Thyroid gland (tissue), 4 donors: ENCODE results near the gene PDE4B. TPM values are rescaled to one million over a fixed set of nuclear protein-coding genes. Genes with fewer than 3 reads are reported as not detected.

Source experiments
- DNase-seq, 2 donors: peaks; one replicate each; pipeline ENCODE4 v3.0.0-alpha.2; 2019
- H3K27ac ChIP-seq, 3 donors: fragments of 200-600 bp; sonication (generic); 1 replicate in 2 of 3; 2 replicates in 1 of 3; pipeline ENCODE4 v1.5.1; 2016 to 2019; ENCODE audit warnings: mild to moderate bottlenecking in 1 of 3, moderate library complexity in 1 of 3
- H3K27me3 ChIP-seq: fragments of 200-600 bp; sonication (generic); one replicate; pipeline ENCODE4 v1.5.1; 2019
- H3K36me3 ChIP-seq, 2 donors: fragments of 200-600 bp; sonication (generic); one replicate each; pipeline ENCODE4 v1.5.1; 2016 to 2019
- H3K4me1 ChIP-seq, 2 donors: fragments of 200-600 bp; sonication (generic); one replicate each; pipeline ENCODE4 v1.5.1; 2017 to 2019
- H3K4me3 ChIP-seq, 3 donors: fragments of 200-600 bp; sonication (generic); replicated peaks in 1 of 3; 1 replicate in 2 of 3; 2 replicates in 1 of 3; pipeline ENCODE4 v1.5.1; 2016; ENCODE audit warnings: mild to moderate bottlenecking in 1 of 3
- H3K9me3 ChIP-seq: fragments of 200-600 bp; sonication (generic); one replicate; pipeline ENCODE4 v1.5.1; 2017
- POLR2A ChIP-seq, 2 donors: fragments of 450-650 bp; IDR thresholded peaks; one replicate each; pipeline ENCODE4 v1.6.1; 2017; ENCODE audit warnings: antibody characterized with exemption in 2 of 2, mild to moderate bottlenecking in 2 of 2, moderate library complexity in 1 of 2
- WGBS, 2 donors: methylation state at CpG; one replicate each; pipeline ENCODE4 v1.1.5; 2017; 5-methylcytosine and 5-hydroxymethylcytosine counted together
- intact Hi-C: fragments of 100-400 bp; cut with DNase I; formaldehyde crosslinking; loops from one replicate; pipeline ENCODE4 v1.15.1; 2023
- total RNA-seq, 4 donors: library from RNA; depleted of rRNA; stranded (reverse); fragments of >200 nt; gene quantifications; one replicate each; pipeline ENCODE4 v1.2.3, GENCODE V29; 2016
- TF ChIP-seq, protein P1 (sequence below), 6 experiments: fragments of 200-600 bp in 3 of 6; fragments of 450-650 bp in 3 of 6; sonication (generic) in 3 of 6; IDR thresholded peaks; one replicate each; pipeline ENCODE4 v1.5.1; 2016 to 2019; ENCODE audit warnings: antibody characterized with exemption in 6 of 6, mild to moderate bottlenecking in 2 of 6, inconsistent platforms in 1 of 6, moderate library complexity in 1 of 6

PDE4B gene
- total RNA-seq, 4 donors from 2014 or later: 9.6 to 21.3 (median 15.0) TPM

DNA sequence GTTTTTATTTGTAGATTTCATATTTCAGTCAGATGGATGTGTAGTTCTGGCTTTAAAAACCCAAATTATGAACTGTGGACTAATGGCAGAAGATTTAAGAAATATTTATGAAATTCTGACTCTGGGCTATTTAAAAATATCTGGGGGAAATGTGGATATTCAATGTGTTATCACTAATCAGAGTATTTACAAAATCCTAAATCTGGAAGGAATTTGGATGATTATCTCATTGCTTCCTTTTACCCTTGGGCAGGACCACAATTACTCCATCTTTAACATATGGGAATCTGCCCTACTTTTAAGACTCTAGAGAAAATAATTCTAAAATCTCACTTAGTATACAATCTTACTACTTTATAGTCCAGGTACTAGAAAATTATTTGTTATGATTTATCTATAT lies 203.2 kb downstream of the PDE4B start:
- intact Hi-C loops: no loop called here
- H3K4me1 ChIP-seq: no peaks in the 10 kb centered on the region
- no peak overlapping the region for H3K4me3 ChIP-seq
- no peak overlapping the region for H3K27ac ChIP-seq
- TF ChIP-seq, protein P1, sequence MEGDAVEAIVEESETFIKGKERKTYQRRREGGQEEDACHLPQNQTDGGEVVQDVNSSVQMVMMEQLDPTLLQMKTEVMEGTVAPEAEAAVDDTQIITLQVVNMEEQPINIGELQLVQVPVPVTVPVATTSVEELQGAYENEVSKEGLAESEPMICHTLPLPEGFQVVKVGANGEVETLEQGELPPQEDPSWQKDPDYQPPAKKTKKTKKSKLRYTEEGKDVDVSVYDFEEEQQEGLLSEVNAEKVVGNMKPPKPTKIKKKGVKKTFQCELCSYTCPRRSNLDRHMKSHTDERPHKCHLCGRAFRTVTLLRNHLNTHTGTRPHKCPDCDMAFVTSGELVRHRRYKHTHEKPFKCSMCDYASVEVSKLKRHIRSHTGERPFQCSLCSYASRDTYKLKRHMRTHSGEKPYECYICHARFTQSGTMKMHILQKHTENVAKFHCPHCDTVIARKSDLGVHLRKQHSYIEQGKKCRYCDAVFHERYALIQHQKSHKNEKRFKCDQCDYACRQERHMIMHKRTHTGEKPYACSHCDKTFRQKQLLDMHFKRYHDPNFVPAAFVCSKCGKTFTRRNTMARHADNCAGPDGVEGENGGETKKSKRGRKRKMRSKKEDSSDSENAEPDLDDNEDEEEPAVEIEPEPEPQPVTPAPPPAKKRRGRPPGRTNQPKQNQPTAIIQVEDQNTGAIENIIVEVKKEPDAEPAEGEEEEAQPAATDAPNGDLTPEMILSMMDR (IDR thresholded peaks at IDR 0.05): no peak
- TF ChIP-seq POLR2A (IDR thresholded peaks at IDR 0.05): no peak
- no peaks in the 10 kb centered on the region for H3K36me3 ChIP-seq
- DNase-seq: no peak
- H3K9me3 ChIP-seq: no peaks in the 10 kb centered on the region
- H3K27me3 ChIP-seq: no peaks in the 10 kb centered on the region

DNA sequence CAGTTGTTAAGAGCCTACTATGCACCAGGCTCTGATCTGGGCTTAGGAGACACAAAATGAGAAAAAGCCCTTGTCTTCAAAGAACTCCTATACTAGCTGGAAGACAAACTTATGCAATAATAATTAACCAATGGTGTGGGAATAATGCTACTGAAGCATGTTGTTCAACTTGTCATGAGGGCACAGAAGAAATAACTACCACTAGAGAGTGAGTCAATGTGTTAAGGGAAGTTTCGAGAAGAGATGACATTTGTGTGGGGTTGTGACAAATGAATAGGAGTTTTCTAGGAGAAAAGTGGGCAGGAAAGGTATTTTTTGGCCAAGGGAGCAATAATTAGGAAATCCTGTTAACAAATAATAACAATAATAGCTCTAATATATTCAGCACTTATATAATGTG lies 205.0 kb downstream of the PDE4B start:
- no peak for DNase-seq
- H3K4me1 ChIP-seq: no peaks in the 10 kb centered on the region
- H3K27me3 ChIP-seq: no peaks in the 10 kb centered on the region
- no peaks in the 10 kb centered on the region for H3K36me3 ChIP-seq
- H3K27ac ChIP-seq: no peak overlapping the region
- 92 to 93% methylated on average over 1 of the region's 1 CpG for WGBS, 2 donors
- no peak overlapping the region for H3K4me3 ChIP-seq
- intact Hi-C loops: no loop called here
- no peaks in the 10 kb centered on the region for H3K9me3 ChIP-seq
- TF ChIP-seq, protein P1 (IDR thresholded peaks at IDR 0.05): no peak
- TF ChIP-seq POLR2A (IDR thresholded peaks at IDR 0.05): no peak

DNA sequence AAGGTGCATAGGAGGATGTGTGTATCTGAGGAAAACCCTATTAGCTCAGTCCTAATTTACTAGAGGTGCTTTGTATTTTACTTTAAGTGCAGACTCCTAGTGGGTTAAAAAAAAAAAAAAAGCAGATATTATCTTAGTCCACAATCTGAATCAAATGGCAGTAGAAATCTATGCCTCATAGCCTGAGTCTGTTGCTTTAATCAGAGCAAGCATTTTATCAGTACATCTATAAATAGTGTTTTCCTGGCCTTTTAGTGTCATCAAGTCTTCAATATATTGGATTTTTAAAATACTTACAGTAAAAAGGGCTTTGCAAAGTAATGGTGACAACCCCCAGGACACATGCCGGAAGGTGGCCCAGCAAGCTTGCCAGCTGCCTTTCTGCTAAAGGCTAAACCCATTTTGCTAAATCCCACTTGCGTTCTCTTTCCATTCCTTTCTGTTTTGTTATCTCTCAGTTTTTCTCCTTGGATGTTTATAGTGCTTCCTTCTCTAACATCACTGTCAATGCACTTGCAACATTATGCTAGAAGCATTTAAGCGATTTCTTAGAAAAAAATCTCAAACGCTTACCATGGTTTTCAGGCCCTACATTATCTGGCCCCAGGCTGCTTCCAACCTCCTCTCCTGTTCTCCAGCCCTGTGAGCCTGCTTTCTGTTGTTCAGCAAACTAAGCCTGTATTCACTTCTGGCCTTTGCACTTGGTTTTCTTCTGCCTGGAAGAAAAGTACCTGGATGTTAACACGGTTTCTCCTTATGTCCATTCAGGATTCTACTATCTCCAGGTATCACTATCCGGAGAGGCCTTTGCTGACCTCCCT lies 206.3 kb downstream of the PDE4B start:
- TF ChIP-seq, protein P1 (IDR thresholded peaks at IDR 0.05): no peak
- no peak for TF ChIP-seq POLR2A (IDR thresholded peaks at IDR 0.05)
- 93 to 94% methylated on average over 6 of the region's 6 CpGs for WGBS, 2 donors
- no peak for DNase-seq
- Histone ChIP-seq H3K9me3 (no peaks in the 10 kb centered on the region), H3K27me3 (no peaks in the 10 kb centered on the region), H3K4me1 (no peaks in the 10 kb centered on the region), H3K27ac (no peak overlapping the region), H3K4me3 (no peak overlapping the region), H3K36me3 (no peaks in the 10 kb centered on the region)
- intact Hi-C loops: no loop called here

DNA sequence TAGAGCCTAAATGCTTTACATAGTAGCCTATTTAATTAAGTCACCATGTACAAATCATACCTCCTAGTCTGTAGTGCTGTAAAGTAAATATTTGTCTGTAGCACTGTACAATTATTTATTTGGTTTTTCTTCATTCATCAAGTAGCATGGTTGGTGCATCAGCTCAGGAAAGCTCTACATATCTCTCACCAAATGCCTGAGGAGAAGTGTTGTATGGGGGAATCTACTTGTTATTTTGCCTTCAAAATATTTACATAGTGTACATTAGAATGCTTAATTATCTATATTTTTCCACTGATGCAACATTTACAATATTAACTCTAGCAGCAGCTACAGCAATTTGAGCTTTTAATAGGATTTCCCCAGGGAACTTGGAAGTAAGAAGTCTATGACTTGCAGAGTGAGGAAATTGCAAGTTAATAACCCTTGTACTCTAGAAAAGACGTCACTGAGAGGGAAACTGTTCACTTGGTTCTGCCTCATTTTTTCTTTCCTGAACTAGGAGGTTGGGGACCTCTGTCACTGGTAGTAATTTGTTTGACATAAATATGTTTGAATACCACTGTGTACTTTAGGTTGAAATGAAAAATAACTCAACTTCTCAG lies 207.4 kb downstream of the PDE4B start:
- WGBS, 2 donors: 33 to 48% methylated on average over 1 of the region's 1 CpG
- intact Hi-C loops: no loop called here

More for the DNA sequence above, 207.4 kb downstream of the PDE4B start:
- no peaks in the 10 kb centered on the region for H3K36me3 ChIP-seq
- no peak for TF ChIP-seq POLR2A (IDR thresholded peaks at IDR 0.05)
- TF ChIP-seq, protein P1 (IDR thresholded peaks at IDR 0.05): no peak
- DNase-seq: no peak
- no peak overlapping the region for H3K27ac ChIP-seq
- H3K4me3 ChIP-seq: no peak overlapping the region
- no peaks in the 10 kb centered on the region for H3K9me3 ChIP-seq
- H3K4me1 ChIP-seq: no peaks in the 10 kb centered on the region
- H3K27me3 ChIP-seq: no peaks in the 10 kb centered on the region
